Measurements from ENCODE around the gene BCR. TPM values are rescaled to one million over a fixed set of nuclear protein-coding genes. Genes with fewer than 3 reads are reported as not detected.

Gene BCR
- total and polyA plus RNA-seq, 2 of the 13 experiments (the other 11 are each of a cell fraction or from before 2014, with no cell fraction given) = 19.9 to 33.6 TPM

DNA sequence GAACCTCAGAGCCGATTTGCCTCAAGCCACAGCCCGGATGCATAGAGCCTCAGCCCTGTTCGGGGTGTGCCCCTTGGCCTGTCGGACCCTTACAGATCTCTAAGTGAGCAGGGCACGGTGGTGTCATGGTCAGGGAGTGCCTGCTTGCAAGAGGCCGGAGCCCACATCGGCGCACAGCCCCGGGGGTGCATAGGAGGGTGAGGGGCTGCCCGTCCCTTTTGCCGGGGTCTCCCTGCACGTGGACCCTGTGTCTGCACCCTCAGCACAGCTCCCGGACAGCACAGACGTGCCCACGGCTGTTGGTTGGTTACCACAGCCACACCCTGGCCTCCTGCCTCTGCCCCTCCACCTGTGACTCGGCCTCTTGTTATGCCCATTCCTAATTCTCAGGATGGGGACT is 28.5 kb upstream of the BCR start:
- H3K9ac ChIP-seq (ENCODE audit: insufficient read depth, low read depth, low read length) = peak overlapping the region; percentile 11; the same call in 1 of the 2 replicates
- no peaks in the 10 kb centered on the region for H3K79me2 ChIP-seq (ENCODE audit: insufficient read depth, low read length)
- FAIRE-seq = no peak
- H3K4me1 ChIP-seq (ENCODE audit: insufficient read depth, low read length) = peaks cover 97% of the 10 kb centered on the region
- H3K27me3 ChIP-seq (ENCODE audit: control insufficient read depth in 1 of 2, insufficient read depth in 2 of 2, low read length in 2 of 2) = no peaks in the 10 kb centered on the region; a peak in 1 of 5 replicates
- ChIA-PET CTCF (ENCODE audit: low intra/inter-chr PET ratio, low total read pairs) (no interaction called here), POLR2A (no interaction called here)
- no TSS peak for BruUV-seq (replicated peaks)
- H3K36me3 ChIP-seq (replicated peaks in 1 of 2; ENCODE audit: control insufficient read depth in 1 of 2, insufficient read depth in 2 of 2, low read length in 2 of 2) = no peaks in the 10 kb centered on the region
- no peak overlapping the region for H3K4me3 ChIP-seq (replicated peaks in 1 of 3; ENCODE audit: insufficient read depth in 1 of 3, low read depth in 2 of 3, low read length in 3 of 3)
- H3K9me3 ChIP-seq (ENCODE audit: low read length) = no peaks in the 10 kb centered on the region
- WGBS (ENCODE audit: low lambda C conversion rate) = 96% methylated on average over 4 of the region's 16 CpGs
- ATAC-seq = no peak
- intact Hi-C loops (cut with micrococcal nuclease; ENCODE audit: unreplicated experiment) = no loop called here
- H2AFZ ChIP-seq (ENCODE audit: low read length) = no peak overlapping the region
- in situ Hi-C loops (cut with HindIII; ENCODE audit: extremely low pct_ligation_motif_present, low pct_unique_long_range_greater_than_20kb) = loop anchor here (25.0 kb wide), 1 partner anchor 410 kb away; no protein-coding TSS in a partner anchor
- peak overlapping the region; percentile 79 for H3K27ac ChIP-seq (ENCODE audit: extremely low read length, insufficient read depth, low read length)
- no peaks in the 10 kb centered on the region for H4K20me1 ChIP-seq (ENCODE audit: insufficient read depth, low read length)
- peak overlapping the region; percentile 65; the same call in 1 of the 2 replicates for H3K4me2 ChIP-seq (ENCODE audit: low read depth, low read length)
- DNase-seq (ENCODE audit: low spot score) = no peak
- TF ChIP-seq, protein P1, sequence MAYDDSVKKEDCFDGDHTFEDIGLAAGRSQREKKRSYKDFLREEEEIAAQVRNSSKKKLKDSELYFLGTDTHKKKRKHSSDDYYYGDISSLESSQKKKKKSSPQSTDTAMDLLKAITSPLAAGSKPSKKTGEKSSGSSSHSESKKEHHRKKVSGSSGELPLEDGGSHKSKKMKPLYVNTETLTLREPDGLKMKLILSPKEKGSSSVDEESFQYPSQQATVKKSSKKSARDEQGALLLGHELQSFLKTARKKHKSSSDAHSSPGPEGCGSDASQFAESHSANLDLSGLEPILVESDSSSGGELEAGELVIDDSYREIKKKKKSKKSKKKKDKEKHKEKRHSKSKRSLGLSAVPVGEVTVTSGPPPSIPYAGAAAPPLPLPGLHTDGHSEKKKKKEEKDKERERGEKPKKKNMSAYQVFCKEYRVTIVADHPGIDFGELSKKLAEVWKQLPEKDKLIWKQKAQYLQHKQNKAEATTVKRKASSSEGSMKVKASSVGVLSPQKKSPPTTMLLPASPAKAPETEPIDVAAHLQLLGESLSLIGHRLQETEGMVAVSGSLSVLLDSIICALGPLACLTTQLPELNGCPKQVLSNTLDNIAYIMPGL (CRISPR knock-in tag; IDR thresholded peaks at IDR 0.05; ENCODE audit: borderline replicate concordance in 1 of 2, low read depth in 1 of 2) = no peak
- TF ChIP-seq ZNF24 (IDR thresholded peaks at IDR 0.05) = no peak
- TF ChIP-seq, protein P2, sequence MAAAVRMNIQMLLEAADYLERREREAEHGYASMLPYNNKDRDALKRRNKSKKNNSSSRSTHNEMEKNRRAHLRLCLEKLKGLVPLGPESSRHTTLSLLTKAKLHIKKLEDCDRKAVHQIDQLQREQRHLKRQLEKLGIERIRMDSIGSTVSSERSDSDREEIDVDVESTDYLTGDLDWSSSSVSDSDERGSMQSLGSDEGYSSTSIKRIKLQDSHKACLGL (CRISPR knock-in tag; IDR thresholded peaks at IDR 0.05) = no peak
- TF ChIP-seq, protein P3, sequence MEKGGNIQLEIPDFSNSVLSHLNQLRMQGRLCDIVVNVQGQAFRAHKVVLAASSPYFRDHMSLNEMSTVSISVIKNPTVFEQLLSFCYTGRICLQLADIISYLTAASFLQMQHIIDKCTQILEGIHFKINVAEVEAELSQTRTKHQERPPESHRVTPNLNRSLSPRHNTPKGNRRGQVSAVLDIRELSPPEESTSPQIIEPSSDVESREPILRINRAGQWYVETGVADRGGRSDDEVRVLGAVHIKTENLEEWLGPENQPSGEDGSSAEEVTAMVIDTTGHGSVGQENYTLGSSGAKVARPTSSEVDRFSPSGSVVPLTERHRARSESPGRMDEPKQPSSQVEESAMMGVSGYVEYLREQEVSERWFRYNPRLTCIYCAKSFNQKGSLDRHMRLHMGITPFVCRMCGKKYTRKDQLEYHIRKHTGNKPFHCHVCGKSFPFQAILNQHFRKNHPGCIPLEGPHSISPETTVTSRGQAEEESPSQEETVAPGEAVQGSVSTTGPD (CRISPR knock-in tag; IDR thresholded peaks at IDR 0.05) = no peak
- TF ChIP-seq, protein P4, sequence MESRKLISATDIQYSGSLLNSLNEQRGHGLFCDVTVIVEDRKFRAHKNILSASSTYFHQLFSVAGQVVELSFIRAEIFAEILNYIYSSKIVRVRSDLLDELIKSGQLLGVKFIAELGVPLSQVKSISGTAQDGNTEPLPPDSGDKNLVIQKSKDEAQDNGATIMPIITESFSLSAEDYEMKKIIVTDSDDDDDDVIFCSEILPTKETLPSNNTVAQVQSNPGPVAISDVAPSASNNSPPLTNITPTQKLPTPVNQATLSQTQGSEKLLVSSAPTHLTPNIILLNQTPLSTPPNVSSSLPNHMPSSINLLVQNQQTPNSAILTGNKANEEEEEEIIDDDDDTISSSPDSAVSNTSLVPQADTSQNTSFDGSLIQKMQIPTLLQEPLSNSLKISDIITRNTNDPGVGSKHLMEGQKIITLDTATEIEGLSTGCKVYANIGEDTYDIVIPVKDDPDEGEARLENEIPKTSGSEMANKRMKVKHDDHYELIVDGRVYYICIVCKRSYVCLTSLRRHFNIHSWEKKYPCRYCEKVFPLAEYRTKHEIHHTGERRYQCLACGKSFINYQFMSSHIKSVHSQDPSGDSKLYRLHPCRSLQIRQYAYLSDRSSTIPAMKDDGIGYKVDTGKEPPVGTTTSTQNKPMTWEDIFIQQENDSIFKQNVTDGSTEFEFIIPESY (CRISPR knock-in tag; IDR thresholded peaks at IDR 0.05) = no peak
- no peak for TF ChIP-seq KMT2B (CRISPR knock-in tag; IDR thresholded peaks at IDR 0.05)
- TF ChIP-seq ETV6 (CRISPR knock-in tag; conservative IDR thresholded peaks at IDR 0.05) = no peak
- TF ChIP-seq, protein P5, sequence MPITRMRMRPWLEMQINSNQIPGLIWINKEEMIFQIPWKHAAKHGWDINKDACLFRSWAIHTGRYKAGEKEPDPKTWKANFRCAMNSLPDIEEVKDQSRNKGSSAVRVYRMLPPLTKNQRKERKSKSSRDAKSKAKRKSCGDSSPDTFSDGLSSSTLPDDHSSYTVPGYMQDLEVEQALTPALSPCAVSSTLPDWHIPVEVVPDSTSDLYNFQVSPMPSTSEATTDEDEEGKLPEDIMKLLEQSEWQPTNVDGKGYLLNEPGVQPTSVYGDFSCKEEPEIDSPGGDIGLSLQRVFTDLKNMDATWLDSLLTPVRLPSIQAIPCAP (CRISPR knock-in tag; IDR thresholded peaks at IDR 0.05; ENCODE audit: low read depth) = no peak
- no peak for TF ChIP-seq ZNF776 (CRISPR knock-in tag; IDR thresholded peaks at IDR 0.05)
- TF ChIP-seq ZNF562 (CRISPR knock-in tag; IDR thresholded peaks at IDR 0.05; ENCODE audit: borderline replicate concordance) = no peak
- TF ChIP-seq, protein P6, sequence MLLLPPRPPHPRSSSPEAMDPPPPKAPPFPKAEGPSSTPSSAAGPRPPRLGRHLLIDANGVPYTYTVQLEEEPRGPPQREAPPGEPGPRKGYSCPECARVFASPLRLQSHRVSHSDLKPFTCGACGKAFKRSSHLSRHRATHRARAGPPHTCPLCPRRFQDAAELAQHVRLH (CRISPR knock-in tag; IDR thresholded peaks at IDR 0.05; ENCODE audit: borderline replicate concordance, low read depth) = no peak
